HepG2 (cell line): Measurements from ENCODE around the gene CACNA1D. TPM values are rescaled to one million over a fixed set of nuclear protein-coding genes. Genes with fewer than 3 reads are reported as not detected.

Experiments used
- ARID4A ChIP-seq: sonication (generic); formaldehyde crosslinking; IDR thresholded peaks from 2 replicates; pipeline ENCODE4 v1.5.0; 2020; ENCODE audit warnings: mild to moderate bottlenecking, missing genetic modification reagents, borderline replicate concordance
- BRD4 ChIP-seq: sonication (generic); formaldehyde crosslinking; IDR thresholded peaks from 2 replicates; pipeline ENCODE4 v1.4.0; 2020; ENCODE audit warnings: missing genetic modification reagents
- DDIT3 ChIP-seq: sonication (generic); formaldehyde crosslinking; IDR thresholded peaks from 2 replicates; pipeline ENCODE4 v1.4.0; 2020; ENCODE audit warnings: mild to moderate bottlenecking, missing genetic modification reagents
- EED ChIP-seq: sonication (generic); formaldehyde crosslinking; IDR thresholded peaks from 2 replicates; pipeline ENCODE4 v1.5.0; 2020; ENCODE audit warnings: mild to moderate bottlenecking, missing genetic modification reagents
- FOXK2 ChIP-seq: fragments of 450-650 bp; IDR thresholded peaks from 2 replicates; pipeline ENCODE4 v1.6.1; 2016
- LCORL ChIP-seq, 2 experiments: fragments of 450-650 bp in 1 of 2; sonication (generic) in 1 of 2; formaldehyde crosslinking in 1 of 2; IDR thresholded peaks; 2 replicates each; pipeline versions ENCODE4 v1.5.0 to v1.6.1; 2017 to 2020; ENCODE audit warnings: antibody characterized with exemption in 1 of 2, missing genetic modification reagents in 1 of 2
- SP140L ChIP-seq: sonication (generic); formaldehyde crosslinking; IDR thresholded peaks from 2 replicates; pipeline ENCODE4 v1.4.0; 2020; ENCODE audit warnings: missing genetic modification reagents, borderline replicate concordance
- ZBTB8A ChIP-seq: sonication (generic); formaldehyde crosslinking; IDR thresholded peaks from 2 replicates; pipeline ENCODE4 v1.4.0; 2020; ENCODE audit warnings: mild to moderate bottlenecking, low read depth, missing genetic modification reagents, borderline replicate concordance
- ZNF263 ChIP-seq: sonication (generic); formaldehyde crosslinking; IDR thresholded peaks from 2 replicates; pipeline ENCODE4 v1.4.0; 2020; ENCODE audit warnings: missing genetic modification reagents
- ZNF598 ChIP-seq: sonication (generic); formaldehyde crosslinking; IDR thresholded peaks from 2 replicates; pipeline ENCODE4 v1.5.1; 2020; ENCODE audit warnings: mild to moderate bottlenecking, missing genetic modification reagents, borderline replicate concordance
- polyA plus RNA-seq, 8 experiments: library from polyadenylated mRNA; depleted of rRNA in 3 of 8; stranded (reverse) in 7 of 8; unstranded in 1 of 8; fragments of >200 nt; fragmentation: Illumina TruSeq in 4 of 8; extraction: Trizol in 4 of 8; gene quantifications; 2 replicates each; pipeline versions ENCODE4 v1.2.1 to v1.2.3, GENCODE V29; 2011 to 2016; ENCODE audit warnings: low read depth in 4 of 8, missing spikeins in 1 of 8, mixed read lengths in 1 of 8; ENCODE audit not compliant: insufficient read depth in 1 of 8
- total RNA-seq, 5 experiments: library from RNA; depleted of rRNA; stranded (reverse); fragments of >200 nt; fragmentation: Illumina TruSeq; extraction: Trizol; gene quantifications; 2 replicates each; pipeline ENCODE4 v1.2.3, GENCODE V29; 2016; ENCODE audit warnings: low read depth in 1 of 5
- TF ChIP-seq, protein P1 (sequence below): sonication (generic); formaldehyde crosslinking; IDR thresholded peaks from 2 replicates; pipeline ENCODE4 v1.5.1; 2020; ENCODE audit warnings: mild to moderate bottlenecking, missing genetic modification reagents, moderate library complexity

The CACNA1D gene
- total and polyA plus RNA-seq, 2 of the 13 experiments (the other 11 are each of a cell fraction or from before 2014, with no cell fraction given), result 0.26 to 0.38 TPM

DNA sequence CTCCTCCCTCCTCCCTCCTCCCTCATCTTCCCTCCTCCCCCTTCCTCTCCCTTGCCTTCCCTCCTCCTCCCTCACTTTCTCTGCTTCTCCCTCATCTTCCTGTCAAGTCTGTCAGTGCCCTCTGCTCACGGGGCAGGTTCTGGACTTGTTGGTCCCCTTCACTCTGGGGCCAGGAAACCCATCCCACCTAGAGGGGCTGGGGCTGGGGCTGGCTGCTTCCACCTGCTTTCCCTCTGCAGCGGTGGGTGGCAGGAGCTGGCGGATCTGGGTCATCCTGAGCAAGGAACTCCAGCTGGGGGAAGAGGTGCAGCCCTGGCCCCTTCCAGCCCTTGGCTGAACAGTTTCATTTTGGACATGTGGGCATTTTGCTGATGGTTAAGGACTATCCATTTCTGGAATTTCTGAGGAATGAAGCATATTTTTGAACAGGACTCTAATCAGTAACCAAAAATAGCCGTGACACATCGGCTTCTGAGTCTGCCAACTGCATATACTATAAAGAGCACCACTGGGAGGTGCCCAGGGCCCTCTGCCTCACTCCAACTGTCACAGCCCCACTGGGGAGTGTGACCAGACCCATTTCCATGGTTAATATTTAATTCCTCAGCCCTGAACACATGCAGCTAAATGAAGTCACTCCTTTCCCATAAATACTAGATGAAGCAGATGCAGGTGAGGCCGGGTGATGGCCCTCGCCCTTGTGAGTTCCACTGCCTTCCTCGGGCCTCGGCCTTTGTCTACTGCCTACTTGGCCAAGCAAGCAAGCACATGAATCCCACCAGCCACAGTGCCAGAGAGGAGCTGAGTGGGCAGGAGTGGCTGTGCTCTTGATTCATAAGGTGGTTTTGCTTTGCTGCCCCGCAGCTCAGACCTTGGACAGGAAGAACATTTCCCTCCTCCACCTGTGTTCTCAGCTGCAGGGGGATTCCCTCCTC is 312.0 kb downstream of the CACNA1D start (continued):
- TF ChIP-seq BRD4 (CRISPR knock-in tag) (peak; percentile 13; the same call in 1 of the 2 replicates), LCORL (IDR thresholded peaks at IDR 0.05) (no peak), LCORL (CRISPR knock-in tag; IDR thresholded peaks at IDR 0.05) (no peak), SP140L (CRISPR knock-in tag) (no peak), DDIT3 (CRISPR knock-in tag) (no peak), ZNF598 (CRISPR knock-in tag) (no peak), ZBTB8A (CRISPR knock-in tag) (no peak), ZNF263 (CRISPR knock-in tag) (peak; percentile 11; the same call in 1 of the 2 replicates), FOXK2 (no peak), ARID4A (CRISPR knock-in tag) (no peak), EED (CRISPR knock-in tag) (0 out of 2 replicates have a peak, but pooled peaks have one; percentile 37)
- TF ChIP-seq, protein P1, sequence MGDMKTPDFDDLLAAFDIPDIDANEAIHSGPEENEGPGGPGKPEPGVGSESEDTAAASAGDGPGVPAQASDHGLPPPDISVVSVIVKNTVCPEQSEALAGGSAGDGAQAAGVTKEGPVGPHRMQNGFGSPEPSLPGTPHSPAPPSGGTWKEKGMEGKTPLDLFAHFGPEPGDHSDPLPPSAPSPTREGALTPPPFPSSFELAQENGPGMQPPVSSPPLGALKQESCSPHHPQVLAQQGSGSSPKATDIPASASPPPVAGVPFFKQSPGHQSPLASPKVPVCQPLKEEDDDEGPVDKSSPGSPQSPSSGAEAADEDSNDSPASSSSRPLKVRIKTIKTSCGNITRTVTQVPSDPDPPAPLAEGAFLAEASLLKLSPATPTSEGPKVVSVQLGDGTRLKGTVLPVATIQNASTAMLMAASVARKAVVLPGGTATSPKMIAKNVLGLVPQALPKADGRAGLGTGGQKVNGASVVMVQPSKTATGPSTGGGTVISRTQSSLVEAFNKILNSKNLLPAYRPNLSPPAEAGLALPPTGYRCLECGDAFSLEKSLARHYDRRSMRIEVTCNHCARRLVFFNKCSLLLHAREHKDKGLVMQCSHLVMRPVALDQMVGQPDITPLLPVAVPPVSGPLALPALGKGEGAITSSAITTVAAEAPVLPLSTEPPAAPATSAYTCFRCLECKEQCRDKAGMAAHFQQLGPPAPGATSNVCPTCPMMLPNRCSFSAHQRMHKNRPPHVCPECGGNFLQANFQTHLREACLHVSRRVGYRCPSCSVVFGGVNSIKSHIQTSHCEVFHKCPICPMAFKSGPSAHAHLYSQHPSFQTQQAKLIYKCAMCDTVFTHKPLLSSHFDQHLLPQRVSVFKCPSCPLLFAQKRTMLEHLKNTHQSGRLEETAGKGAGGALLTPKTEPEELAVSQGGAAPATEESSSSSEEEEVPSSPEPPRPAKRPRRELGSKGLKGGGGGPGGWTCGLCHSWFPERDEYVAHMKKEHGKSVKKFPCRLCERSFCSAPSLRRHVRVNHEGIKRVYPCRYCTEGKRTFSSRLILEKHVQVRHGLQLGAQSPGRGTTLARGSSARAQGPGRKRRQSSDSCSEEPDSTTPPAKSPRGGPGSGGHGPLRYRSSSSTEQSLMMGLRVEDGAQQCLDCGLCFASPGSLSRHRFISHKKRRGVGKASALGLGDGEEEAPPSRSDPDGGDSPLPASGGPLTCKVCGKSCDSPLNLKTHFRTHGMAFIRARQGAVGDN (CRISPR knock-in tag), result peak; percentile 49; the same call in 1 of the 2 replicates
